GM21825 (cell line): ENCODE data around the gene CUX1.
"Not testable (repeated sequence)": the region's sequence is repeated elsewhere in the genome, so short reads cannot be mapped to it uniquely, and the experiment has no call there.

Experiments
- ATAC-seq: cut with Tn5 transposase; IDR thresholded peaks from one replicate; pipeline ENCODE4 v1.9.1; 2021; ENCODE audit warnings: mild to moderate bottlenecking, moderate library complexity; ENCODE audit not compliant: unreplicated experiment

Gene CUX1

DNA sequence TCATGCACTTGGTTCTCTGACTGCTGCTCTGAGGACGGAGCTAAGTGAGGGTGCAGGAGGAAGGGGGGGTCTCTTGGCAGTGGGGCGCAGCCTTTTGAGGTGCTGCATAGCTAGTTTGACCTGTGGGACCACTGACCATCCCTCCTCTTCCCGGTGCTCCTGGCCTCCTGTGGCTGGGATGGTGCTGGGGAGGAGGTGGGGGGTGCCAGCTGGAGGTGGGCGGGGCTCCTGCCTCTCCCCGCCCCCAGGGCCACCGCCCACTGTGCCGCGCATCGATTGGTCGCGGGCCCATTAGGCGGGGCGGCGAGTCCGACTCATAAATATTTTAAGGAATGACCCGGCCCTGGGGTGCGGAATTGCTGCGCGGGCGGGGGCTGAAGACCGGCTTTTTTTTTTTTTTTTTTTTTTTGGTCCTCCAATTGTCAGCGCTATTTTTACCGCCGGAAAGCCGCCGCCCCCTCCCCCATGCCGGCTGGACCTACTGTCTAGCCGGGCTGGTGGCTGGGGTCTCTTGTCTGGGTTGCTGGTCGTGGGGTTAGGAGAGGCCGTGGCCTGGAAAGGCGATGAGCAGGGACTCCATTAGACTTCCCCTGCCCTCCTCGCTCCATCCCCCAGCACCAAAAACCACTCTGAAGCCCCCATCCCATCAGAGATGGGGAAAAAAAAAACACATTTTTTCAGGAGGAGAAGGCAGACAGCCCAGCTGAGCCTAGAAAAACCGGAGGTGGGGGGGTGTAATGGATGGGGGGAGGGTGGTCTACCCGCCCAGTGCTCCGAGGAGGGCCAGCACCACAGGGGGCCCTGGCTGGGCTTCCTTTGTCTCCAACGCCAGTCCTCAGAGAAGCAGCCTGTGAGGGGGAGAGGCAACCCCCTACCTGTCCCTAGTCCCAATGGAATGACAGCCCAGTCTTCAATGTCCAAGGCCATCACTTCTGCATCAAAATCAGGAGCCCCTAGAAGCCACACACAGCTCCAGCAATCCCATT is 475.7 kb downstream of the CUX1 start:
- no peak for ATAC-seq

- ATAC-seq, result no peak
Measured at GRCh38 chr7:102294589-102294988, 477.2 kb downstream of the CUX1 start.

GRCh38 chr7:102295346-102296178 is 478.1 kb downstream of the CUX1 start:
- no peak for ATAC-seq

DNA sequence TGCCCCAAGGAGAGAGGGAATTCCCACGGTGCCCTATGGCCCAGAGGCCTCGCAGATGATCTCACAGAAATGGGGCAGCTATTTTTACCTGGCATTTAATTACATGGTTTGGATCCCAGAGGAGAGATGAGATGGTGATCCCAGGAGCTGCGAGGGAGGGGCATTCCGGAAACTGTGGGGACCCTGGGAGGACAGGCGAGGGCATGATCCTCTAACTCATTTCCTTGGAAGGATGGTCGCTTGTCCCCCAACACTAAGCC is 478.7 kb downstream of the CUX1 start:
- no peak for ATAC-seq

DNA sequence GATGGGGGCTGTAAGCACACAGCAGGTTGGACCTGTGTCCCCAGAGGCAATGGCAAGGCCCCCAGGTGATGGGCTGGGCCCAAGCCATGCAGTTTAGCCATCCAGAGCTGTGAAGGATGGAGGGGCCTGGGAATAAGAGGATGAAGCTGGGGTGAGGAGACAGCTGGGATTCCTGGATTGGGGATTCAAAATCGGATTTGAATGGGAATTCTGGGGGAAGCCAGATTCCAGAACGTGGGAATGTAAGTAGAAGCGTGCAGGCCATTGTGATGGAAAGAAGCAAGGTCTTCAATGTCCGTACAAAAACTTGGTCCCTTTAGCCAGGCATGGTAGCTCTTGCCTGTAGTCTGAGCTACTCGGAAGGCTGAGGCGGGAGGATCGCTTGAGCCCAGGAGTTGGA is 479.1 kb downstream of the CUX1 start:
- no peak for ATAC-seq

- ATAC-seq, result no peak
Measured at GRCh38 chr7:102297487-102298218, 480.2 kb downstream of the CUX1 start.

GRCh38 chr7:102300643-102301221 is 483.3 kb downstream of the CUX1 start:
- no peak for ATAC-seq

- not testable (repeated sequence) for ATAC-seq
Measured at GRCh38 chr7:102301367-102301766, 483.9 kb downstream of the CUX1 start.

- no peak for ATAC-seq
Measured at GRCh38 chr7:102302025-102302424, 484.6 kb downstream of the CUX1 start.

DNA sequence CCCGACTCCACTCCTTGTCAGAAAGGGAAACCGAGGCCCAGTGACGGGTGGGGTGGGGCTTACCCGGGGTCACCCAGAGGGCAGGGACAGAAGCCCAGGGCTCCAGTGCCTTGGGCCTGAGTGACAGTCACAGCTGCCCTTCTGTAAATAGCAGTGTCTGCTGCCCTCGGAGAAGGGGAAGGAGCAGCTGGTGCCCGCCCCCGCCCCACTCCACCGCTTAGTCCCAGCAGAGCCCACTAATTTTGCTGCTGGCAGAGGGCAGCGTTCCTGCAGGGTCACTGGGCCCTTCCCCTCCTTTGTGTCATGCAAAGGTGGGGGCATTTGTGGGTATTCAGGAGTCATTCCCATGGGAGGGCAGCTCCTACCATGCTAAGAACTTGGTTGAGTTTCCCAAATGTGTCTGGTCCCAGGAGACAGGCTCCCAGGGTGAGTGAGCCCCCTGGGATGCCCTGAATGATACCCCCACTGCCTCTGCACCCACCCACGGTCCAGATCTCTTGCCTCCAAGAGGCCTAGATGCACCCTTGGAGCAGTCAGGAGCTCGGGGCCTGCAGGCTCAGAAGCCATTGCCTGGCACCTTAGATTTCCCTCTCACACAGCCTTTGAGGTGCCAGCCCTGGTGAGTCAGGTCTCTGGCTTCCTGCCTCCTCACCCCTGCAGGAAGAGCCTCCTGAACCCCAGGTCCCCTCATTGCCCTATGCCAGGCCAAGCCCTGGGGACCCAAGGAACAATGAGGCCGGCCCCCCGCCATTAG is 486.4 kb downstream of the CUX1 start:
- no peak for ATAC-seq

GRCh38 chr7:102304668-102305067 is 487.2 kb downstream of the CUX1 start:
- ATAC-seq, result no peak

GRCh38 chr7:102305414-102306268 is 488.2 kb downstream of the CUX1 start:
- peak; percentile 35 for ATAC-seq

- peak; percentile 73 for ATAC-seq
Measured at GRCh38 chr7:102306916-102307677, 489.7 kb downstream of the CUX1 start.

- ATAC-seq, result no peak
Measured at GRCh38 chr7:102310414-102310815, 493.0 kb downstream of the CUX1 start.

DNA sequence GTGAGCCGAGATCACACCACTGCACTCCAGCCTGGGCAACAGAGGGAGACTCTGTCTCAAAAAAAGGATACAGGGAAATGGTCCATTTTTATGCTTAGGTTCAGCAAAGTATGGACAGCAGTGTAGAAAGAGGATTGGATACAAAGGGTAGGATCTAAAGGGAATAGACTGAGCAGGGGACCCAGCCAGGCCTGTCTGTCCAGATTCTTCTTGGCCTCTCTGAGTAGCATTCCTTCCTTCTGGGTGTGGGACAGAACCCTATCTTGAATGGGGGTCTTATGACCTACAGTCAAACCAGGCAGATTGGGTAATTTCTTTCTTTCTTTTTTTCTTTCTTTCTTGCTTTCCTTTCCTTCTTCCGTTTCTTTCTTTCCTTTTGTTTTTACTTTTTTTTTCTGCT is 494.9 kb downstream of the CUX1 start:
- ATAC-seq, result no peak

DNA sequence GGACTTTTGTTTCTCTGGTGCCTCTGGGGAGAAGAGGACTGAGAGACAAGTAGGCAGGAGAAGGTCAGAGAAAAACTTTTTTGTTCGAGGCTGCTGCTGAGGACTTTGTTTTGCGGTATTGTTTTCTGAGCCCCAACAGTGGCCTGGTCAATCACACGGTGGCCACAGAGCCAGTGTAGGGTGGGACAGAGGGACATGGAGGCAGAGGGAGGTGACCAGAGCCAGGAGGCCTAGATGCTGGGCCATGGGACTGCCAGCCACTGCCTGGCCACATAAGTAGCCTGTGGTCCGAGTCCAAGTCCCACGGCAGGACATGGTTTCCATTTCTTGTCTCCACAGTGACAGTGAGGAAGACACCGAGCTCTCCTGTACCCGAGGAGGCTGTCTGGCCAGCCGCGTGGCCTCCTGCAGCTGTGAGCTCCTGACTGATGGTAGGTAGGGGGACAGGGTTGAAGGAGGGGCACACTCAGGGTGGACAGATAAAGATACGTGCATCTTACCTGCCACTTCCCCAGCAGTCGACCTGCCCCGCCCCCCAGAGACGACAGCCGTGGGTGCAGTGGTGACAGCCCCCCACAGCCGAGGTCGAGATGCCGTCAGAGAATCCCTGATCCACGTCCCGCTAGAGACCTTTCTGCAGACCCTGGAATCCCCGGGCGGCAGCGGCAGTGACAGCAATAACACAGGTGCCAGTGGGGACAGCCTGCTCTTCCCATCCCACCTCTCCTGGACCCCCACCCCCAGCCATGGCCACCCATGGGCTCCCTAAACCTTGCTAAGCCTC is 496.8 kb downstream of the CUX1 start:
- ATAC-seq, result no peak

GRCh38 chr7:102317231-102318059 is 500.0 kb downstream of the CUX1 start:
- ATAC-seq, result no peak
